Smooth muscle cell of the umbilical artery (primary cell): ENCODE results near the gene NEK9. TPM values are rescaled to one million over a fixed set of nuclear protein-coding genes. Genes with fewer than 3 reads are reported as not detected.

Experiments
- total RNA-seq: library from RNA; depleted of rRNA; stranded (reverse); fragments of >200 nt; gene quantifications from 2 replicates; pipeline ENCODE4 v1.2.3, GENCODE V29; 2014

Gene NEK9
- total RNA-seq, result 58.5 and 73.6 TPM in 2 replicates

DNA sequence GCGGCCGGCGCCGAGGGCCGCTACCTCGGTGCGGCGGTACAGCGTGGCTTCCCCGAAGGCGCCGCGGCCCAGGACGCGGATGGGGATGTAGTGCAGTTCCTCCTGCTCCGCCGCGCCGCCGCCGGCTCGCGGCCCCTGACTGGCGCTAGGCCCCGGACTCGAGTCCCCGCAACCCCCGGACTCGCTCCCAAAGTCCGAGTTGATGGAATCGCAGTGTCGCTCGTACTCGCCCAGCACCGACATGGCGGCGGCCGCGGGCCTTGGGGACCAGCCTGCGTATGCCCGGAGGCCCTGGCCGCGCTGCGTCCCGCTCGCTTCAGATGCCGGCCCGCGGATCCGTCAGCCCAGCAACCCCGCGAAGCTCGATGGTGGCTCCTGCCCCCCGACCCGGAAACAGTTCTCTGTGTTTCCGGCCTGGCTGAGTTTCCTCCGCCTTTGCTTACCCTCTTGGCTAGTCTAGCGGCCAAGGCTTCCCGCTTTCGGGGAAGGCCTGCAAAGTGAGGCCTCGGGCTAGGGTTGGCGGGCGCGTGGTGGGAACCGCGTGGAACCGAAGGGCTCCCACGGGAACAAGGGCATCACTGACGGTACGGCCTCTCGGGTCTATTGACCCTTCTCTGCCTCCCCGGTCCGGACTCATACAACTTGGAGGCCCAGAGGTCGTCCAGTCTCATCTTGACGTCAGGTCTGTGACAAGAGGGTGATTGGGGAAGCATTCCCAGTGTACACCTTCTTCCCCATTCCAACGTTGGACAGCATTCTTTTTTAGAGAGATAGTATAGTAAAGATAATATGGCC, at the start of gene NEK9:
NEK9 (minus strand) TSS at position 370 of the 795 bp plus-strand sequence; CDS start at position 243, 127 bp downstream.

DNA sequence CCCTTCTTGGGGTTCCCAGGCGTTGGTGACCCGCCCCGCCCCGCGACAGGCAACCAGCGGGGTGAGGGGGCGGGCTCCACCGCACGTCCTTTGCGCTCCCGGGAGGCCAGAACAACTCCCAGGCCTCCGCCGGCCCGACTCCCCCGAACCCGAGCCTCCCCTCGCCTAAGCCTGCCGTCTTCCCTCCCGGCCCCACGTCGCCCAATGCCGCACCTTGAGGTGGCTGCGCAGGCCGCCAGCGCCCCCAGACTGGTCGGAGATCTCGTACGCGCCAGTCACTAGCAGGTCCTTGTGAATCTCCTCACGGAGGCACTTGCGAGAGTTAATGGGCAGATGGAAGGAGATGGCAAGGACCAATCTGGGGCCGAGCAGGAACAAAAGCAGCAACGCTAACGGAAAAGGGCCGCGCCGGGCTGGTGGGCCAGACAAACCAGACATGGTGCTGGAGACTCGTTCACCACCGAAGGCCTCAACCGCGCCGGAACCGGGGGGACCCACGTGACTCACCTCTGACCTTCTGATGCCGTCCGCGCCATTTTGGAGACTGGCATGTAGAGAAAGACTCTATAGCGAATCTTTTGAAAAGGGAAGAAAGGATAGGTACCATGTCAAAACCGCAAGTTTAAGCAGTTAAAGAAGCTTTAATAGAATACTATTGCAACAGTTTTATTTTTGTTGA, 49.4 kb upstream of the NEK9 start, which contains the start of gene TMED10:
TMED10 (minus strand) TSS at position 471 of the 679 bp plus-strand sequence; CDS start at position 438, 33 bp downstream.

DNA sequence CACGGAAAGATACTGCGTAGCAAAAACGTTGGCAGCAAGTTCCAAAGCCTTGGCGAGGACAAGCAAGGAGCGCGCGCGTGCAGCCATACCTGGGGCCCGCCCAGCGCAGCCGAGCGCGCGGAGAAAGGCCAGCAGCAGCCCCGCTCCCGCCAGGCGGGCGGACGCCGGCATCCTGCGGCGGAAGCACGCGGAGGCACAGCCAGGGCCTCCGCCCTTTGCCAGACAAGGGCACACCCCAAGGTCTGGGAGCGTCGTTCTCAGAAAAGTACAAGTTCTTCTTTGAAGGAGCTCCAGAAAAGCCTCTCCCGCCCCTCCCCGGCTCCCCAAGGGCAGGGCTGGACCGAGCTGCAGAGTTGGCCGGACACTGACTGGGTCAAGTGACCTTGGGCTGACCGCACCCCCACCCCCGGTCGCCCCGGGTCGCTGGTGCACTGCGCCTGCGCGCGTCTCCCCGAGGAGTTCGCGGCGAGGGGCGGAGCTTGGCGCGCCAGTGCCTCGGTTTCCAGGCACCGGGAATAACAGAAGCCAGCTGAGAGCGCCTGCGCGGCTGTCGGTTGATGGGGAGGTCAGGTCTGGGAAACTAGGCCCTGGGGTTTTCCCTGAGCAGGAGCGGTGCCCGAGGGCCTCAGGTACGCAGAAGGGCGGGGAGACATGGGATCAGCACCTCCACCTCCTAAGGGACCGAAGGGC, 57.6 kb downstream of the NEK9 start, which contains the start of gene ZC2HC1C:
ZC2HC1C (plus strand) TSS at position 521 of the 690 bp plus-strand sequence. CDS start 933 bp downstream, outside the sequence.

DNA sequence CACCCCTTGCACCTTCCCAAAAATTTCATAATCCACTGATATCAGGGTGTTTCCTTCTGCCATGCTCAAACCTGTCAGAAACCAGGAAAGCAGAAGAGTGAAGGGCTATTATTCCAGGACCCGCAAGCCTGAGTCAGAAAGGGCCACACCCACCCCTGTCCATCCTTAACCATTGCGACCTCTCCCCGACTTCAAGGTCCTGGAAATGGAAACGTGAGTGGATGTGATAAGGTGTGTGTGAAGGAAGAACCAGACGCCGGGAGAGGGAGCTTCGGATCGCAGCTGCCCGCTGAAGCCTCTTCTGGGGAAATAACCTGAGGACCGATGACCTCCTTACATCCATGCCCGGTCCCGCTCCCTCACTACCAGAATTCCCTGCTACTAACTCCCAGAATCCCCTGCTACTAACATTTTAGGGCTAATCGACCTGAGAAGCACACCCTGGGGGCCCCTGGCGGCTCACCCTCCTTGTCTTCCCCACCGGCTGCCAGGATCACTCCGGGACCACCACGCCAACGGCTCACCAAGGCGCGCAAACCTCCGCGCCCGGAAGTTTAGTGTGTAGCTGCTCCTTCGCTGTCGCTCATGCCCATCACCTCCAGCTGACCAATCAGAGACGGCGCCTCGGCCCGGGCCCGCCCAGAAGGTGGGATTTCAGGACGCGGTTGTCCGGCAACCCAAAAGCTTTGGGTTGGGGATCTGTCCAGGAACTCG, 63.2 kb downstream of the NEK9 start, which contains the start of gene ACYP1:
ACYP1 (minus strand) TSS at position 534 of the 714 bp plus-strand sequence; CDS start at position 63, 471 bp downstream.

DNA sequence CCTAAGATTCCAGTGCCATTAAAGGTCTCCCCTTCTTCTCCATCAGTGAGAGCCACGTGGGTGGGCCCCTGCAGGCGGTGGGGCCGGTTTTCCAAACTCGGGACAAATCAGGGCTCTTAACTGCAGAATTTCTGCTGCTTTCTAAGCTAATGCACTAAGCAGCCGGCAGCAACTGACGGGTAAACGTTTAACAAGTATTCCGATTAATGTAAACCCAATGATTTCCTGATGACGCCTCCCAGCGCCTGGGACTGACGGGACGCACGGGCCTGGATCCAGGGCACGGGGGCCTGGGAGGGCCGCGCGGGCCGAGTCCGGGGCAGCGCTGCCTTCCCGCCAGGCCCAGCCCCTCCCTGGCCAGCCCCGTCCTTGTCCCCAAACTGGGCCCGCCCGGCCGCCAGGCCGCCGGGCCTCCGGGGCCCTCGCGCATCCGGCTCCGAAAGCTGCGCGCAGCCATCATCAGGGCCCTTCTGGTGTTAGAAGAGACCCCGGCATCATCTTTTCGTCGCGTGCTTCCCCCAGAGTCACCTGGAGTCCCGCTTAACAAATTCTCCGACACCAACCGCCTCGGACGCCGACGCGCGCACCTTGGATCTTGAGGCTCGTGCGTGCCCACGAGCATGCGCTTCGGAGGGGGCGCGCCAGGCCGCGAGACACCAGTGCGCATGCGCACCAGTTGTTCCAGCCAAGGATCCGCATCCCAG, 75.8 kb downstream of the NEK9 start, which contains the start of gene MLH3:
MLH3 (minus strand) TSS at position 616 of the 704 bp plus-strand sequence. CDS start 1,812 bp downstream, outside the sequence.

Other genes with a start within 250 kb of the NEK9 start
- gene DLST, start 245.1 kb downstream of the NEK9 start, total RNA-seq, result 59.7 and 95.5 TPM in 2 replicates
- 0.59 and 1.3 TPM in 2 replicates for gene RPS6KL1, start 203.8 kb downstream of the NEK9 start, total RNA-seq
- gene PGF, start 171.5 kb downstream of the NEK9 start, total RNA-seq, result 0.60 and 1.5 TPM in 2 replicates
- gene EIF2B2, start 124.1 kb downstream of the NEK9 start, total RNA-seq, result 31.8 and 50.7 TPM in 2 replicates
- gene MLH3, start 75.6 kb downstream of the NEK9 start, total RNA-seq, result 20.0 and 25.8 TPM in 2 replicates
- 7.4 and 11.4 TPM in 2 replicates for gene ACYP1, start 63.0 kb downstream of the NEK9 start, total RNA-seq
- 0.60 and 0.89 TPM in 2 replicates for gene ZC2HC1C, start 57.4 kb downstream of the NEK9 start, total RNA-seq
- gene TMED10, start 49.6 kb upstream of the NEK9 start, total RNA-seq, result 469 and 535 TPM in 2 replicates
- gene FOS, start 151.8 kb upstream of the NEK9 start, total RNA-seq, result 3.0 and 3.9 TPM in 2 replicates